Measurements from ENCODE around the gene PCP4L1. TPM values are rescaled to one million over a fixed set of nuclear protein-coding genes. Genes with fewer than 3 reads are reported as not detected.
A peak's percentile ranks its signal among the peaks of the same experiment; 100 is the strongest.

PCP4L1 gene
- total RNA-seq, 1 experiment from 2014 or later, result 1.2 TPM

DNA sequence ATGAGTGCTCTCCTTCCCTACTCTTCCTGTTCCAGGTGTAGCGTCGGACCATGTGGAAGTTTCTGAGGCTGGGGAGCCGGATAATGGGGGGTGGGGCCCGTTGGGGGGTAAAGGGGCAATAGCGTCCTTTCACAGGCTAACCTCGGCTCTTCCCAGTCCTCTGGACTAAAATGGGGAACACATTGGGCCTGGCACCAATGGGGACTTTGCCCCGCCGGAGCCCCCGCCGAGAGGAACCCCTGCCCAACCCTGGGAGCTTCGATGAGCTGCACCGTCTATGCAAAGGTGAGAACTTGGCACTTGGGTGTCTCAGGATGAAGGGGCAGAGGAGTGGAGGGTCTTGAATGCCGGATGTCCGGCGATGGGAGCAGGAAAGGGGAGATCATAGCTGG, 32.2 kb upstream of the PCP4L1 start:
- H3K4me1 Mint-ChIP-seq, result peaks cover 28% of the 10 kb centered on the region
- TF ChIP-seq FOXK1 (CRISPR knock-in tag; IDR thresholded peaks at IDR 0.05), result 0 out of 2 replicates have a peak, but pooled peaks have one; percentile 0
- no peak for TF ChIP-seq FOXJ3 (CRISPR knock-in tag; IDR thresholded peaks at IDR 0.05; ENCODE audit: borderline replicate concordance)
- POLR2A ChIA-PET, result interaction anchor here (0.6 to 2.2 kb wide), 11 partner anchors 9 to 163 kb away, joined by 3 to 18 read pairs (median 5); partner anchors contain the start of genes ADAMTS4, NDUFS2 and PPOX
- peaks cover 10% of the 10 kb centered on the region for H3K36me3 Mint-ChIP-seq
- DNase-seq (ENCODE audit: low spot score), result no peak
- H3K27me3 Mint-ChIP-seq (ENCODE audit: low read depth), result no peaks in the 10 kb centered on the region
- CTCF ChIA-PET, result interaction anchor here (0.8 to 5.1 kb wide), 46 partner anchors 8 to 228 kb away, joined by 3 to 107 read pairs (median 5); partner anchors contain the start of genes ADAMTS4, FCER1G, MPZ and NDUFS2
- no peaks in the 10 kb centered on the region for H3K9me3 Mint-ChIP-seq
- H3K27ac Mint-ChIP-seq, result peak overlapping the region; percentile 98; the same call in 1 of the 2 replicates
- no peak for ATAC-seq
- H3K4me3 Mint-ChIP-seq, result peak overlapping the region; percentile 100

DNA sequence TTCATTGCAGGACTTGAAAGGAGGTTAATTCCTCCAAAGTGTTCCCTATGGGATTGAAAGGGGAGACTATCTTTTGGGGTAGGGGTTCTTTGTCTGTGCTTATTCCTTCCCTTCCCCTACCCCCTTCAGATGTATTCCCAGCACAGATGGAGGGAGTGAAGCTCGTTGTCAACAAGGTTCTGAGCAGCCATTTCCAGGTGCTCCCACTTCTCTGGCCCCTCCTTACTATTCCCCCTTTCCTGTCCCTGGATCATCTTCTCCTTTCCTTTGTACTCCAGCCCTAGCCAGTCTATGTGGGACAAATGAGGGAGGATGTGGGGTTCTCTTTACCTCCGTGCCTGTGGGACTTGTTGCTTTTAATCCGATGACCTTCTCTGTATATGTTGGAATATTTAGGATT, 31.8 kb upstream of the PCP4L1 start:
- ATAC-seq (no peak), DNase-seq (ENCODE audit: low spot score) (no peak)
- Mint-ChIP-seq H3K4me1 (peaks cover 28% of the 10 kb centered on the region), H3K27me3 (ENCODE audit: low read depth) (no peaks in the 10 kb centered on the region), H3K36me3 (peaks cover 10% of the 10 kb centered on the region), H3K27ac (peak overlapping the region; percentile 67), H3K4me3 (peak overlapping the region; percentile 100), H3K9me3 (no peaks in the 10 kb centered on the region)
- POLR2A ChIA-PET, result interaction anchor here (1.7 to 2.2 kb wide), 2 partner anchors 79 to 163 kb away, joined by 7 to 18 read pairs; no protein-coding TSS in a partner anchor
- CTCF ChIA-PET, result interaction anchor here (0.8 to 5.1 kb wide), 19 partner anchors 8 to 163 kb away, joined by 3 to 107 read pairs (median 12); partner anchors contain the start of genes ADAMTS4, NDUFS2, NR1I3 and PCP4L1
- no peak for TF ChIP-seq ZNF423 (CRISPR knock-in tag; IDR thresholded peaks at IDR 0.05)
- TF ChIP-seq TEAD4 (CRISPR knock-in tag; IDR thresholded peaks at IDR 0.05), result no peak

DNA sequence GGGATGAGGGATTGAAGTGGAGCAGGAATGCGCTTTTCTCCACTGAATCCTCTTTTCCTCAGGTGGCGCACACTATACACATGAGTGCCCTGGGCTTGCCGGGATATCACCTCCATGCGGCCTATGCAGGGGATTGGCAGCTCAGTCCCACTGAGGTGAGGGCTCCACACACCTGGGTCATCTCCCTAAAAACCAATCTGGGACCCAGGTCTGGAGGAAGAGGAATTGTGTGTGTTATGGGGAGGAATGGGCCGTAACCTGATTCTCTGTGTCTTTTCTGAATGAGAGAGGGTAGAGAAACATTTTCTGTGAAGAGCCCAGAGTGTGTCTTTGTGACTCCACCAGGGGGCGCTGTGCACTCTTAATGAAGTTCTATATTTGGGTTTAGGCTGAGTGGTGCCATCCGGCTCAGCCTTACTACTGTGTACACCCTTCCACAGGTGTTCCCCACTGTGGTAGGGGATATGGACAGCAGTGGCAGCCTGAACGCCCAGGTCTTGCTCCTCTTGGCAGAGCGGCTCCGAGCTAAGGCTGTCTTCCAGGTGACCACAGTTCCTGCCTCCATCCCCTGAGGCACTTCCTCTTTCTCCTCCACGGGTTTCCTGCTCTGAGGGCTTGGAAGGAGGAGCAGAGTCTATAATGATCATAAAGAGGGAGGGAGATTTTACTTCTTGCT, 31.2 kb upstream of the PCP4L1 start:
- no peaks in the 10 kb centered on the region for H3K27me3 Mint-ChIP-seq (ENCODE audit: low read depth)
- ChIA-PET POLR2A (interaction anchor here (2.2 kb wide), 1 partner anchor 79 kb away, joined by 18 read pairs; no protein-coding TSS in a partner anchor), CTCF (interaction anchor here (0.8 to 5.1 kb wide), 16 partner anchors 9 to 162 kb away, joined by 3 to 107 read pairs (median 6); partner anchors contain the start of genes NDUFS2, PCP4L1, PPOX and SDHC)
- ATAC-seq (peak; percentile 23), DNase-seq (ENCODE audit: low spot score) (peak; percentile 87)
- H3K36me3 Mint-ChIP-seq, result peaks cover 10% of the 10 kb centered on the region
- no peaks in the 10 kb centered on the region for H3K9me3 Mint-ChIP-seq
- peak overlapping the region; percentile 100 for H3K4me3 Mint-ChIP-seq
- peak overlapping the region; percentile 67 for H3K27ac Mint-ChIP-seq
- TF ChIP-seq, protein P1, sequence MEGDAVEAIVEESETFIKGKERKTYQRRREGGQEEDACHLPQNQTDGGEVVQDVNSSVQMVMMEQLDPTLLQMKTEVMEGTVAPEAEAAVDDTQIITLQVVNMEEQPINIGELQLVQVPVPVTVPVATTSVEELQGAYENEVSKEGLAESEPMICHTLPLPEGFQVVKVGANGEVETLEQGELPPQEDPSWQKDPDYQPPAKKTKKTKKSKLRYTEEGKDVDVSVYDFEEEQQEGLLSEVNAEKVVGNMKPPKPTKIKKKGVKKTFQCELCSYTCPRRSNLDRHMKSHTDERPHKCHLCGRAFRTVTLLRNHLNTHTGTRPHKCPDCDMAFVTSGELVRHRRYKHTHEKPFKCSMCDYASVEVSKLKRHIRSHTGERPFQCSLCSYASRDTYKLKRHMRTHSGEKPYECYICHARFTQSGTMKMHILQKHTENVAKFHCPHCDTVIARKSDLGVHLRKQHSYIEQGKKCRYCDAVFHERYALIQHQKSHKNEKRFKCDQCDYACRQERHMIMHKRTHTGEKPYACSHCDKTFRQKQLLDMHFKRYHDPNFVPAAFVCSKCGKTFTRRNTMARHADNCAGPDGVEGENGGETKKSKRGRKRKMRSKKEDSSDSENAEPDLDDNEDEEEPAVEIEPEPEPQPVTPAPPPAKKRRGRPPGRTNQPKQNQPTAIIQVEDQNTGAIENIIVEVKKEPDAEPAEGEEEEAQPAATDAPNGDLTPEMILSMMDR (IDR thresholded peaks at IDR 0.05), result peak; percentile 94
- TF ChIP-seq ZNF263 (CRISPR knock-in tag; IDR thresholded peaks at IDR 0.05; ENCODE audit: low read depth), result no peak
- no peak for TF ChIP-seq ZNF219 (CRISPR knock-in tag; IDR thresholded peaks at IDR 0.05; ENCODE audit: borderline replicate concordance)
- 0 out of 2 replicates have a peak, but pooled peaks have one; percentile 24 for TF ChIP-seq ETV6 (CRISPR knock-in tag; IDR thresholded peaks at IDR 0.05)
- TF ChIP-seq HMGA2 (CRISPR knock-in tag; IDR thresholded peaks at IDR 0.05), result no peak
- TF ChIP-seq, protein P2, sequence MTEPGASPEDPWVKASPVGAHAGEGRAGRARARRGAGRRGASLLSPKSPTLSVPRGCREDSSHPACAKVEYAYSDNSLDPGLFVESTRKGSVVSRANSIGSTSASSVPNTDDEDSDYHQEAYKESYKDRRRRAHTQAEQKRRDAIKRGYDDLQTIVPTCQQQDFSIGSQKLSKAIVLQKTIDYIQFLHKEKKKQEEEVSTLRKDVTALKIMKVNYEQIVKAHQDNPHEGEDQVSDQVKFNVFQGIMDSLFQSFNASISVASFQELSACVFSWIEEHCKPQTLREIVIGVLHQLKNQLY (CRISPR knock-in tag; IDR thresholded peaks at IDR 0.05), result no peak
- TF ChIP-seq, protein P3, sequence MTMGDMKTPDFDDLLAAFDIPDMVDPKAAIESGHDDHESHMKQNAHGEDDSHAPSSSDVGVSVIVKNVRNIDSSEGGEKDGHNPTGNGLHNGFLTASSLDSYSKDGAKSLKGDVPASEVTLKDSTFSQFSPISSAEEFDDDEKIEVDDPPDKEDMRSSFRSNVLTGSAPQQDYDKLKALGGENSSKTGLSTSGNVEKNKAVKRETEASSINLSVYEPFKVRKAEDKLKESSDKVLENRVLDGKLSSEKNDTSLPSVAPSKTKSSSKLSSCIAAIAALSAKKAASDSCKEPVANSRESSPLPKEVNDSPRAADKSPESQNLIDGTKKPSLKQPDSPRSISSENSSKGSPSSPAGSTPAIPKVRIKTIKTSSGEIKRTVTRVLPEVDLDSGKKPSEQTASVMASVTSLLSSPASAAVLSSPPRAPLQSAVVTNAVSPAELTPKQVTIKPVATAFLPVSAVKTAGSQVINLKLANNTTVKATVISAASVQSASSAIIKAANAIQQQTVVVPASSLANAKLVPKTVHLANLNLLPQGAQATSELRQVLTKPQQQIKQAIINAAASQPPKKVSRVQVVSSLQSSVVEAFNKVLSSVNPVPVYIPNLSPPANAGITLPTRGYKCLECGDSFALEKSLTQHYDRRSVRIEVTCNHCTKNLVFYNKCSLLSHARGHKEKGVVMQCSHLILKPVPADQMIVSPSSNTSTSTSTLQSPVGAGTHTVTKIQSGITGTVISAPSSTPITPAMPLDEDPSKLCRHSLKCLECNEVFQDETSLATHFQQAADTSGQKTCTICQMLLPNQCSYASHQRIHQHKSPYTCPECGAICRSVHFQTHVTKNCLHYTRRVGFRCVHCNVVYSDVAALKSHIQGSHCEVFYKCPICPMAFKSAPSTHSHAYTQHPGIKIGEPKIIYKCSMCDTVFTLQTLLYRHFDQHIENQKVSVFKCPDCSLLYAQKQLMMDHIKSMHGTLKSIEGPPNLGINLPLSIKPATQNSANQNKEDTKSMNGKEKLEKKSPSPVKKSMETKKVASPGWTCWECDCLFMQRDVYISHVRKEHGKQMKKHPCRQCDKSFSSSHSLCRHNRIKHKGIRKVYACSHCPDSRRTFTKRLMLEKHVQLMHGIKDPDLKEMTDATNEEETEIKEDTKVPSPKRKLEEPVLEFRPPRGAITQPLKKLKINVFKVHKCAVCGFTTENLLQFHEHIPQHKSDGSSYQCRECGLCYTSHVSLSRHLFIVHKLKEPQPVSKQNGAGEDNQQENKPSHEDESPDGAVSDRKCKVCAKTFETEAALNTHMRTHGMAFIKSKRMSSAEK (CRISPR knock-in tag; IDR thresholded peaks at IDR 0.05; ENCODE audit: borderline replicate concordance), result no peak
- no peak for TF ChIP-seq SOX15 (CRISPR knock-in tag; IDR thresholded peaks at IDR 0.05)
- no peak for TF ChIP-seq NR3C1 (CRISPR knock-in tag; conservative IDR thresholded peaks at IDR 0.05; ENCODE audit: low read depth)
- TF ChIP-seq, protein P4, sequence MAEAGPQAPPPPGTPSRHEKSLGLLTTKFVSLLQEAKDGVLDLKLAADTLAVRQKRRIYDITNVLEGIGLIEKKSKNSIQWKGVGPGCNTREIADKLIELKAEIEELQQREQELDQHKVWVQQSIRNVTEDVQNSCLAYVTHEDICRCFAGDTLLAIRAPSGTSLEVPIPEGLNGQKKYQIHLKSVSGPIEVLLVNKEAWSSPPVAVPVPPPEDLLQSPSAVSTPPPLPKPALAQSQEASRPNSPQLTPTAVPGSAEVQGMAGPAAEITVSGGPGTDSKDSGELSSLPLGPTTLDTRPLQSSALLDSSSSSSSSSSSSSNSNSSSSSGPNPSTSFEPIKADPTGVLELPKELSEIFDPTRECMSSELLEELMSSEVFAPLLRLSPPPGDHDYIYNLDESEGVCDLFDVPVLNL (CRISPR knock-in tag; IDR thresholded peaks at IDR 0.05; ENCODE audit: borderline replicate concordance, low read depth), result no peak
- TF ChIP-seq ZNF396 (CRISPR knock-in tag; IDR thresholded peaks at IDR 0.05; ENCODE audit: borderline replicate concordance), result no peak
- TF ChIP-seq, protein P5, sequence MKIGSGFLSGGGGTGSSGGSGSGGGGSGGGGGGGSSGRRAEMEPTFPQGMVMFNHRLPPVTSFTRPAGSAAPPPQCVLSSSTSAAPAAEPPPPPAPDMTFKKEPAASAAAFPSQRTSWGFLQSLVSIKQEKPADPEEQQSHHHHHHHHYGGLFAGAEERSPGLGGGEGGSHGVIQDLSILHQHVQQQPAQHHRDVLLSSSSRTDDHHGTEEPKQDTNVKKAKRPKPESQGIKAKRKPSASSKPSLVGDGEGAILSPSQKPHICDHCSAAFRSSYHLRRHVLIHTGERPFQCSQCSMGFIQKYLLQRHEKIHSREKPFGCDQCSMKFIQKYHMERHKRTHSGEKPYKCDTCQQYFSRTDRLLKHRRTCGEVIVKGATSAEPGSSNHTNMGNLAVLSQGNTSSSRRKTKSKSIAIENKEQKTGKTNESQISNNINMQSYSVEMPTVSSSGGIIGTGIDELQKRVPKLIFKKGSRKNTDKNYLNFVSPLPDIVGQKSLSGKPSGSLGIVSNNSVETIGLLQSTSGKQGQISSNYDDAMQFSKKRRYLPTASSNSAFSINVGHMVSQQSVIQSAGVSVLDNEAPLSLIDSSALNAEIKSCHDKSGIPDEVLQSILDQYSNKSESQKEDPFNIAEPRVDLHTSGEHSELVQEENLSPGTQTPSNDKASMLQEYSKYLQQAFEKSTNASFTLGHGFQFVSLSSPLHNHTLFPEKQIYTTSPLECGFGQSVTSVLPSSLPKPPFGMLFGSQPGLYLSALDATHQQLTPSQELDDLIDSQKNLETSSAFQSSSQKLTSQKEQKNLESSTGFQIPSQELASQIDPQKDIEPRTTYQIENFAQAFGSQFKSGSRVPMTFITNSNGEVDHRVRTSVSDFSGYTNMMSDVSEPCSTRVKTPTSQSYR (CRISPR knock-in tag; IDR thresholded peaks at IDR 0.05), result no peak
- TF ChIP-seq PRRX2 (CRISPR knock-in tag; IDR thresholded peaks at IDR 0.05), result no peak
- no peak for TF ChIP-seq FOXP1 (CRISPR knock-in tag; IDR thresholded peaks at IDR 0.05; ENCODE audit: borderline replicate concordance)
- TF ChIP-seq, protein P6, sequence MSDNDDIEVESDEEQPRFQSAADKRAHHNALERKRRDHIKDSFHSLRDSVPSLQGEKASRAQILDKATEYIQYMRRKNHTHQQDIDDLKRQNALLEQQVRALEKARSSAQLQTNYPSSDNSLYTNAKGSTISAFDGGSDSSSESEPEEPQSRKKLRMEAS (CRISPR knock-in tag; IDR thresholded peaks at IDR 0.05), result no peak
- peaks cover 28% of the 10 kb centered on the region for H3K4me1 Mint-ChIP-seq

Measured in WTC11 (cell line).